Epithelial cell of proximal tubule (primary cell): ENCODE measurements around the gene OOSP3. TPM values are rescaled to one million over a fixed set of nuclear protein-coding genes. Genes with fewer than 3 reads are reported as not detected.

Experiments used
- DNase-seq: peaks from one replicate; pipeline ENCODE4 v3.0.0-alpha.2; 2011; ENCODE audit warnings: low read depth
- H3K4me3 ChIP-seq: 2 replicates; pipeline ENCODE4 v1.5.1; 2011; ENCODE audit warnings: low read depth, mild to moderate bottlenecking, low read length
- total RNA-seq: library from RNA; depleted of rRNA; stranded (reverse); fragments of >200 nt; gene quantifications from 2 replicates; pipeline ENCODE4 v1.2.3, GENCODE V29; 2015
- TF ChIP-seq, protein P1 (sequence below): conservative IDR thresholded peaks from 2 replicates; pipeline ENCODE4 v1.5.1; 2012; ENCODE audit warnings: low read depth, mild to moderate bottlenecking, low read length

The OOSP3 gene
- total RNA-seq, 1 donor from 2014 or later, result not detected

DNA sequence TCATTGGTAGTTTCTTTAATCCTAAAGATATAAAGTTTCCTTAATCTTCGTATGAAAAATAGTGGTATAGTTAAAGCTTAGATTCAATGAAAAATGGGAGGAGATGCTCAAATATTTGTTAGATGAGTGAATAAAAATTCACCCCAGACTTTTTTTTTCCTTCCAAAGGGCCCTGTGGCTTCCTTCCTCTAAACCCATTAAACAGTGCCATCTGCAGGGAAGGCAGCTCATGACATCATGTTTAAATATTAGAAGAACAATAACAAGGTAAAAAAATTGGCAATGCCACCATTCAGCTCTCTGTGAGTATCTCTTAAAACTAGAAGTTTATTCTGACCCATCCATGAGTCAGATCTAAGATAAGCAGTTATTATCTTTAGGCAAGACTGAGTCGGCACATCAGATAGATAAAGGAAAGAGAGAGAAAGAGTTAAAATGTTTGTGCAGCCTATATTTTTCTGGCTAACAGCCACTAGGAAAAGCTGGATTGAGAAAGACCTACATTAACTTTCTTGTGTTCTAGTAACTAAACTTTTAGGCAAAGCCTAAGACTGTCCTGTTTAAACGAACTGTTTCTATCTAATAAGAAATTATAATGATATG, 40.5 kb downstream of the OOSP3 start:
- DNase-seq, result no peak
- TF ChIP-seq, protein P1, sequence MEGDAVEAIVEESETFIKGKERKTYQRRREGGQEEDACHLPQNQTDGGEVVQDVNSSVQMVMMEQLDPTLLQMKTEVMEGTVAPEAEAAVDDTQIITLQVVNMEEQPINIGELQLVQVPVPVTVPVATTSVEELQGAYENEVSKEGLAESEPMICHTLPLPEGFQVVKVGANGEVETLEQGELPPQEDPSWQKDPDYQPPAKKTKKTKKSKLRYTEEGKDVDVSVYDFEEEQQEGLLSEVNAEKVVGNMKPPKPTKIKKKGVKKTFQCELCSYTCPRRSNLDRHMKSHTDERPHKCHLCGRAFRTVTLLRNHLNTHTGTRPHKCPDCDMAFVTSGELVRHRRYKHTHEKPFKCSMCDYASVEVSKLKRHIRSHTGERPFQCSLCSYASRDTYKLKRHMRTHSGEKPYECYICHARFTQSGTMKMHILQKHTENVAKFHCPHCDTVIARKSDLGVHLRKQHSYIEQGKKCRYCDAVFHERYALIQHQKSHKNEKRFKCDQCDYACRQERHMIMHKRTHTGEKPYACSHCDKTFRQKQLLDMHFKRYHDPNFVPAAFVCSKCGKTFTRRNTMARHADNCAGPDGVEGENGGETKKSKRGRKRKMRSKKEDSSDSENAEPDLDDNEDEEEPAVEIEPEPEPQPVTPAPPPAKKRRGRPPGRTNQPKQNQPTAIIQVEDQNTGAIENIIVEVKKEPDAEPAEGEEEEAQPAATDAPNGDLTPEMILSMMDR, result peak; percentile 77
- H3K4me3 ChIP-seq, result no peak overlapping the region

DNA sequence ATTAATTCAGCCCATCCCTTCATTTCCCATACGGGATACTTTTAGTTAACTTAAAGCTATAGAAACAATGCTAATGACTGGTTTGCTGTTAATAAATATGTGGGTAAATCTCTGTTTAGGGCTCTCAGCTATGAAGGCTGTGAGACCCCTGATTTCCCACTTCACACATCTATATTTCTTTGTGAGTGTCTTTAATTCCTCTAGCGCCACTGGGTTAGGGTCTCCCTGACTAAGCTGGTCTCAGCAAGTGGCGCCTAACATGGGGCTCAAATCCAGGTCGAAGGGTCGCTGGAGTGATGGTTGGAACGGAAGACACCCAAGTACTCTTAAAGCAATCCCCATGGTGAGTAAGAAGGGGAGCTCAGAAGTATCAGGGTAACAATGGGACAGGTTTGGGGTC, 45.2 kb downstream of the OOSP3 start:
- no peak for DNase-seq
- TF ChIP-seq, protein P1, result no peak

DNA sequence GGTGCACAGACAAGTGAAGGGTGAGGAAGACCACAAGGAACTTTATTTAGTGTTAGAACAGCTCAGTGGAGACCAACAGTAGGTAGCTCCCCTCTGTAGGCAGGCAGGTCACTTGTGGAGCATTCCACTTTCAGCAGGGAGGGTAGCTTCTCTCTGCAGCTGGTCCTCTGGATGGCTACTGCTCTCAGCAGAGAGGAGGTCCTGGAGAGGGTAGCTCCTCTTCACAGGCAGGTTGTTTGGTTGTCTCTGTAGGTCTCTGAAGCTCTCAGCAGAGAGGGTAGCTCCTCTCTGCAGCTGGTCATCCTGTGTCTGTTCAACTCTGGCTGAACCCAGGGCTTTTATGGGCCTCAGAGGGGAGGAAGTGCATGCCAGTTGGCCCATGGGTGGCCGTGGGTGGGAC, 53.1 kb downstream of the OOSP3 start:
- TF ChIP-seq, protein P1, result no peak
- DNase-seq, result no peak

More for the DNA sequence above, 45.2 kb downstream of the OOSP3 start:
- H3K4me3 ChIP-seq, result no peak overlapping the region

DNA sequence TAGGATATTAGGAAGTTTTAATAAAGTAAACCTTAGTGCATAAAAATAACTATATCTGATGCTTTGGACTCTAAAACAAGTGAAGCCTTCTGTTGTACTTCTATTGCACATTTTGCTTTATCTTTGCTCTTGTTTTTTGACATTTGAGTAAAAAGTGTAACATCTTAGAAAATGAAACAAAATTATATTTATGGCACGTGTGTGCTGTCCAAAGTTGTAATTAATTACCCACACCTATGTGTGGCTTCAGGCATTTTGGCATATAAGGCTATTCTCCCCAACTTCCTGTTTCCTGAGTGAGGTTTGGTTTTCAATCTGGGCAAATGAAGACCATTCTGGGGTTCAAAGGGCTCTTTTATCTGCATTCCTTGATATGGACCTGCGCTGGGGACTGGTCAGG, 59.5 kb downstream of the OOSP3 start, which contains the start of gene OOSP1:
Gene OOSP1, plus strand, starts transcription at position 301 of the 400 bp plus-strand sequence. Its CDS starts 23 bp downstream, at position 324.
- no peak for DNase-seq
- TF ChIP-seq, protein P1, result no peak
- H3K4me3 ChIP-seq, result no peak within 1 kb of the TSS

More for the DNA sequence above, 53.1 kb downstream of the OOSP3 start:
- H3K4me3 ChIP-seq, result no peak overlapping the region

DNA sequence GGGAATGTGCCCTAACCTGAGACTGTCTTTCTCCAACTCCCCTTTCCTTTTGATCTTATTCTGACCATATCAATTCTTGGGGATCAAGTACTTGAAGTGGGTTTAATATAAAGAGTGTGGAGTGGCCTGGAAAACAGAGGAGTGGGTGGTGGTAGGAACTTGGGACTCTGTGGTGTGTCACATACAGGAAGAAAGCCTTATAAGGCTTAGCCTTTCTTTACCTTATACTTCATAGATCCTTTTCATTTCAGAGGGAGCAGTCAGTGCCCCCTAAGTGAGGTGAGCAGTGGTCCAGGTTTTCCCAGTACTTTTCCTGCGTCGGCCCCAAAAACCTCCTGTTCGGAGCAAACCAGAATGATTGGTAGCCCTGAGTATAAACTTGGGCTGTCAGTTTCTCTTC, 60.1 kb downstream of the OOSP3 start:
- TF ChIP-seq, protein P1, result no peak
- no peak overlapping the region for H3K4me3 ChIP-seq

DNA sequence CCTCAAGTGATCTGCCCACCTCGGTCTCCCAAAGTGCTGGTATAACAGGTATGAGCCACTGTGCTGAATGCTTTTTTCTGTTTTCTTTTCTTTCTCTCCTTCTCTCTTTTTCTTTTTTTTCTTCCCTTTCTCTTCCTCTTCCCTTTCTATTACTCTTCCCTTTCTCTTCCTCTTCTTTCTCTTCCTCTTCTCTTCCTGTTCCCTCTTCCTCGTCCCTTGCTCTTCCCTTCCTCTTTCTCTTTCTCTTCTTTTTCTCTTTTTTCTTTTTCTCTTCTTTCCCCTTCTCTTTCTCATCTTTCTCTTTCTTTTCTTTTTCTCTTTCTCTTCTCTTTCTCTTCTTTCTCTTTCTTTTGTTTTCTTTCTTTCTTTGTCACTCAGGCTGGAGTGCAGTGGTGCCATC, 60.9 kb downstream of the OOSP3 start:
- no peak for DNase-seq
- H3K4me3 ChIP-seq, result no peak overlapping the region
- TF ChIP-seq, protein P1, result no peak

More for the DNA sequence above, 60.1 kb downstream of the OOSP3 start:
- DNase-seq, result no peak

DNA sequence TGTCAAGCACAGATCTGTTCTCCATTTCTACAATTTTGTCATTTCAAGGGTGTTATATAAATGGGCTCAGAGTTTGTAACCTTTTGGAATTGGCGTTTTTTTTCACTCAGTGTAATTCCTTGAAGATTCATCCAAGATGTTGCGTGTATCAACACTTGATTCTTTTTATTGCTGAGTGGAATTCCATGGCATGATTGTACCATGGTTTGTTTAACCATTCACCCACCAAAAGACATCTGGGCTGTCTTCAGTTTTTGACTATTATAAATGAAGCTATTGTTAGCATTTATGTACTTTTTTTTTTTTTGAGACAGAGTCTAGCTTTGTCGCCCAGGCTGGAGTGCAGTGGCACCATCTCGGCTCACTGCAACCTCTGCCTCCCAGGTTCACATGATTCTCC, 62.5 kb downstream of the OOSP3 start:
- H3K4me3 ChIP-seq, result no peak overlapping the region
- TF ChIP-seq, protein P1, result no peak
- no peak for DNase-seq
